Mesendoderm (in vitro differentiated cells): ENCODE measurements around the gene PLPPR3.
"Not testable (repeated sequence)": the region's sequence is repeated elsewhere in the genome, so short reads cannot be mapped to it uniquely, and the experiment has no call there.

ENCODE experiments used
- DNase-seq: peaks from one replicate; pipeline ENCODE4 v3.0.0; 2013
- H2AK5ac ChIP-seq: 2 replicates; pipeline ENCODE4 v1.6.1; 2013; ENCODE audit warnings: low read length, inconsistent platforms
- H2BK120ac ChIP-seq: 2 replicates; pipeline ENCODE4 v1.6.1; 2013; ENCODE audit warnings: low read depth, mild to moderate bottlenecking, low read length, moderate library complexity, mixed read lengths
- H2BK15ac ChIP-seq: replicated peaks from 2 replicates; pipeline ENCODE4 v1.6.1; 2013; ENCODE audit warnings: low read depth, mild to moderate bottlenecking, moderate library complexity
- H2BK5ac ChIP-seq: 2 replicates; pipeline ENCODE4 v1.6.1; 2013; ENCODE audit warnings: low read length, inconsistent platforms
- H3K18ac ChIP-seq: 2 replicates; pipeline ENCODE4 v1.6.1; 2013; ENCODE audit warnings: mild to moderate bottlenecking, low read length, mixed read lengths
- H3K23ac ChIP-seq: one replicate; pipeline ENCODE4 v1.6.1; 2013; ENCODE audit warnings: low read length
- H3K27ac ChIP-seq: 2 replicates; pipeline ENCODE4 v1.5.1; 2013; ENCODE audit warnings: low read depth, mild to moderate bottlenecking, inconsistent platforms, low read length, moderate library complexity
- H3K27me3 ChIP-seq: 2 replicates; pipeline ENCODE4 v1.6.1; 2013; ENCODE audit warnings: low read length, control low read depth, mild to moderate bottlenecking, inconsistent platforms; ENCODE audit not compliant: insufficient read depth, poor library complexity
- H3K36me3 ChIP-seq: 2 replicates; pipeline ENCODE4 v1.6.1; 2013; ENCODE audit warnings: low read length, inconsistent platforms; ENCODE audit not compliant: control insufficient read depth, insufficient read depth
- H3K4ac ChIP-seq: one replicate; pipeline ENCODE4 v1.6.1; 2013; ENCODE audit warnings: low read depth, mild to moderate bottlenecking, low read length, moderate library complexity
- H3K4me1 ChIP-seq: 2 replicates; pipeline ENCODE4 v1.6.1; 2013; ENCODE audit warnings: low read depth, low read length, inconsistent platforms; ENCODE audit not compliant: control insufficient read depth
- H3K4me2 ChIP-seq: 2 replicates; pipeline ENCODE4 v1.6.1; 2013; ENCODE audit warnings: low read length
- H3K4me3 ChIP-seq: 2 replicates; pipeline ENCODE4 v1.5.1; 2013; ENCODE audit warnings: mild to moderate bottlenecking, low read length
- H3K56ac ChIP-seq: one replicate; pipeline ENCODE4 v1.6.1; 2013; ENCODE audit warnings: low read length
- H3K79me1 ChIP-seq: 2 replicates; pipeline ENCODE4 v1.6.1; 2013; ENCODE audit warnings: low read length, inconsistent platforms
- H3K79me2 ChIP-seq: 2 replicates; pipeline ENCODE4 v1.6.1; 2013; ENCODE audit warnings: mild to moderate bottlenecking, low read length; ENCODE audit not compliant: control insufficient read depth, insufficient read depth
- H3K9ac ChIP-seq: 2 replicates; pipeline ENCODE4 v1.6.1; 2013; ENCODE audit warnings: low read length, inconsistent platforms
- H4K5ac ChIP-seq: one replicate; pipeline ENCODE4 v1.6.1; 2013; ENCODE audit warnings: low read length
- H4K8ac ChIP-seq: one replicate; pipeline ENCODE4 v1.6.1; 2013; ENCODE audit warnings: low read depth, mild to moderate bottlenecking, control low read depth, low read length, moderate library complexity
- WGBS: extraction: QIAGEN DNeasy Blood & Tissue Kit; methylation state at CpG from one replicate; pipeline ENCODE4 v1.1.7; 2013; ENCODE audit warnings: low lambda C conversion rate, missing lambda C conversion rate; ENCODE audit not compliant: insufficient coverage; ENCODE audit errors: extremely low coverage; 5-methylcytosine and 5-hydroxymethylcytosine counted together

PLPPR3 gene

GRCh38 chr19:820212-820611 is 1.5 kb downstream of the PLPPR3 start:
- WGBS: no CpG with 5 or more reads among the region's 5 CpGs
- not testable (repeated sequence) for H3K79me2 ChIP-seq, H2BK5ac ChIP-seq, H3K4me2 ChIP-seq, H4K8ac ChIP-seq, H3K9ac ChIP-seq, H3K4me3 ChIP-seq, H3K18ac ChIP-seq, H3K27me3 ChIP-seq, H4K5ac ChIP-seq, H3K79me1 ChIP-seq, H2BK15ac ChIP-seq, DNase-seq, H3K27ac ChIP-seq, H3K23ac ChIP-seq, H3K4ac ChIP-seq, H2BK120ac ChIP-seq, H3K4me1 ChIP-seq, H2AK5ac ChIP-seq, H3K56ac ChIP-seq, H3K36me3 ChIP-seq

GRCh38 chr19:816500-816857 is 5.3 kb downstream of the PLPPR3 start:
- no peaks in the 10 kb centered on the region for H3K79me2 ChIP-seq
- H2BK15ac ChIP-seq: no peak overlapping the region
- H3K4me1 ChIP-seq: no peaks in the 10 kb centered on the region
- no peak overlapping the region for H2BK120ac ChIP-seq
- H2AK5ac ChIP-seq: no peak overlapping the region
- no peaks in the 10 kb centered on the region for H3K27me3 ChIP-seq
- no peak overlapping the region for H3K23ac ChIP-seq
- H2BK5ac ChIP-seq: no peak overlapping the region
- no peak overlapping the region for H3K27ac ChIP-seq
- peaks cover 8% of the 10 kb centered on the region for H3K36me3 ChIP-seq
- no peak for DNase-seq
- H3K4me2 ChIP-seq: no peak overlapping the region
- H4K8ac ChIP-seq: no peak overlapping the region
- H3K79me1 ChIP-seq: no peaks in the 10 kb centered on the region
- no peak overlapping the region for H3K9ac ChIP-seq
- no peak overlapping the region for H3K56ac ChIP-seq
- 100% methylated on average over 2 of the region's 2 CpGs for WGBS
- H3K4ac ChIP-seq: no peak overlapping the region
- no peak overlapping the region for H3K4me3 ChIP-seq
- no peak overlapping the region for H3K18ac ChIP-seq
- no peak overlapping the region for H4K5ac ChIP-seq

- Histone ChIP-seq H2BK120ac (no peak overlapping the region), H3K56ac (no peak overlapping the region), H3K79me1 (no peaks in the 10 kb centered on the region), H3K27ac (no peak overlapping the region), H3K4me1 (no peaks in the 10 kb centered on the region), H3K9ac (no peak overlapping the region), H3K23ac (no peak overlapping the region), H2BK5ac (no peak overlapping the region), H3K79me2 (no peaks in the 10 kb centered on the region), H2AK5ac (no peak overlapping the region), H3K18ac (no peak overlapping the region), H3K4me3 (no peak overlapping the region), H3K4ac (no peak overlapping the region), H4K5ac (no peak overlapping the region), H2BK15ac (no peak overlapping the region), H4K8ac (no peak overlapping the region), H3K36me3 (peaks cover 8% of the 10 kb centered on the region), H3K27me3 (no peaks in the 10 kb centered on the region), H3K4me2 (no peak overlapping the region)
- DNase-seq: no peak
- WGBS: 100% methylated on average over 1 of the region's 13 CpGs
Measured at GRCh38 chr19:815775-816499, 5.8 kb downstream of the PLPPR3 start.

- Histone ChIP-seq H4K8ac (no peak overlapping the region), H2BK15ac (no peak overlapping the region), H3K4me2 (no peak overlapping the region), H3K9ac (no peak overlapping the region), H3K4me1 (no peaks in the 10 kb centered on the region), H2AK5ac (no peak overlapping the region), H3K4me3 (no peak overlapping the region), H3K36me3 (peaks cover 10% of the 10 kb centered on the region), H3K79me2 (no peaks in the 10 kb centered on the region), H3K79me1 (no peaks in the 10 kb centered on the region), H3K27me3 (no peaks in the 10 kb centered on the region), H4K5ac (no peak overlapping the region), H2BK5ac (no peak overlapping the region), H3K18ac (no peak overlapping the region), H3K23ac (no peak overlapping the region), H3K27ac (no peak overlapping the region), H2BK120ac (no peak overlapping the region), H3K56ac (no peak overlapping the region), H3K4ac (no peak overlapping the region)
- no peak for DNase-seq
- no CpG with 5 or more reads among the region's 47 CpGs for WGBS
Measured at GRCh38 chr19:815079-815774, 6.5 kb downstream of the PLPPR3 start.

- no peak overlapping the region for H3K27ac ChIP-seq
- no peak overlapping the region for H2BK120ac ChIP-seq
- no peak overlapping the region for H3K18ac ChIP-seq
- no peak overlapping the region for H3K23ac ChIP-seq
- H4K5ac ChIP-seq: no peak overlapping the region
- H3K4me3 ChIP-seq: no peak overlapping the region
- H3K36me3 ChIP-seq: peaks cover 12% of the 10 kb centered on the region
- no peak overlapping the region for H3K4ac ChIP-seq
- no peak for DNase-seq
- no peaks in the 10 kb centered on the region for H3K79me2 ChIP-seq
- WGBS: no CpG with 5 or more reads among the region's 49 CpGs
- no peak overlapping the region for H2BK15ac ChIP-seq
- H3K56ac ChIP-seq: no peak overlapping the region
- no peaks in the 10 kb centered on the region for H3K4me1 ChIP-seq
- H3K79me1 ChIP-seq: no peaks in the 10 kb centered on the region
- no peak overlapping the region for H2AK5ac ChIP-seq
- H3K9ac ChIP-seq: no peak overlapping the region
- no peak overlapping the region for H3K4me2 ChIP-seq
- H3K27me3 ChIP-seq: no peaks in the 10 kb centered on the region
- no peak overlapping the region for H4K8ac ChIP-seq
- H2BK5ac ChIP-seq: no peak overlapping the region
Measured at GRCh38 chr19:814152-815078, 7.3 kb downstream of the PLPPR3 start.
